DND-41 (cell line): ENCODE data around the gene GUCD1.

ENCODE experiments used
- EZH2 ChIP-seq: IDR thresholded peaks from 3 replicates; pipeline ENCODE4 v1.6.1; 2012; ENCODE audit warnings: borderline replicate concordance, low read depth, mild to moderate bottlenecking, moderate library complexity, low read length, inconsistent platforms; ENCODE audit not compliant: severe bottlenecking
- TF ChIP-seq, protein P1 (sequence below): IDR thresholded peaks from 2 replicates; pipeline ENCODE4 v1.5.1; 2012; ENCODE audit warnings: borderline replicate concordance, low read length, moderate library complexity, mild to moderate bottlenecking; ENCODE audit not compliant: poor library complexity, severe bottlenecking; ENCODE audit errors: extremely low read depth

DNA sequence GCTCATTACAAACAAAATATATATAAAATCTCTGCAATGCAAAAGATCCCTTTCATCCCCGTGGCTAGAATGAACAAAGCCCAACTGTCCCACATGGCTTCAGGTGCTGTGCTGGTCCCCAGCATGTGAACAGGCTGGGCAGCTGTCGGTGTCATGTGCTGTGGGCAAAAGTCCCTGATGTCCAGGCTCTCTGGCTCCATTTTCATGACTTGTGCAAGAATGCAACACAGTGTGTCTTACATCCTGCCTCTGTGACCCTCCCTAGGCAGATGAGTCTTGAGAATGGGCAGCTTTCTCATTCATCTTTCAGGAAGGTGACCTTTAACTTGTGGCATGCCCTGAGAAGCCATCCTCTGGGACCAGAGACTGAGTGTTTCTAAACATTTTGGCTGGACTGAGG is 14.5 kb downstream of the GUCD1 start:
- TF ChIP-seq, protein P1, sequence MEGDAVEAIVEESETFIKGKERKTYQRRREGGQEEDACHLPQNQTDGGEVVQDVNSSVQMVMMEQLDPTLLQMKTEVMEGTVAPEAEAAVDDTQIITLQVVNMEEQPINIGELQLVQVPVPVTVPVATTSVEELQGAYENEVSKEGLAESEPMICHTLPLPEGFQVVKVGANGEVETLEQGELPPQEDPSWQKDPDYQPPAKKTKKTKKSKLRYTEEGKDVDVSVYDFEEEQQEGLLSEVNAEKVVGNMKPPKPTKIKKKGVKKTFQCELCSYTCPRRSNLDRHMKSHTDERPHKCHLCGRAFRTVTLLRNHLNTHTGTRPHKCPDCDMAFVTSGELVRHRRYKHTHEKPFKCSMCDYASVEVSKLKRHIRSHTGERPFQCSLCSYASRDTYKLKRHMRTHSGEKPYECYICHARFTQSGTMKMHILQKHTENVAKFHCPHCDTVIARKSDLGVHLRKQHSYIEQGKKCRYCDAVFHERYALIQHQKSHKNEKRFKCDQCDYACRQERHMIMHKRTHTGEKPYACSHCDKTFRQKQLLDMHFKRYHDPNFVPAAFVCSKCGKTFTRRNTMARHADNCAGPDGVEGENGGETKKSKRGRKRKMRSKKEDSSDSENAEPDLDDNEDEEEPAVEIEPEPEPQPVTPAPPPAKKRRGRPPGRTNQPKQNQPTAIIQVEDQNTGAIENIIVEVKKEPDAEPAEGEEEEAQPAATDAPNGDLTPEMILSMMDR = no peak
- TF ChIP-seq EZH2 = no peak
